IMR-90 (cell line): Measurements from ENCODE around the gene TIGD3. TPM values are rescaled to one million over a fixed set of nuclear protein-coding genes. Genes with fewer than 3 reads are reported as not detected.
A peak's percentile ranks its signal among the peaks of the same experiment; 100 is the strongest.

Experiments used
- ATAC-seq: fragments of 200-7000 bp; cut with Tn5 transposase; 2 replicates; pipeline ENCODE4 v1.9.1; 2020; ENCODE audit warnings: low read depth, mild to moderate bottlenecking, moderate library complexity
- BruUV-seq: library from RNA; stranded (reverse); fragments of 400-500 nt; replicated peaks from 2 replicates; lab custom pipeline; 2021; lab: Mats Ljungman, UMichigan
- CTCF ChIA-PET: fragments of 300-600 bp; formaldehyde crosslinking; extraction: SDS; loops from one replicate; lab custom pipeline; 2021; ENCODE audit warnings: antibody characterized with exemption; lab: Yijun Ruan, JAX
- POLR2A ChIA-PET: fragments of 300-600 bp; sonication (Branson Sonifier 250); formaldehyde crosslinking; loops from one replicate; lab custom pipeline; 2022; ENCODE audit warnings: antibody characterized with exemption; ENCODE audit not compliant: unreplicated experiment; lab: Charles Lee
- DNase-seq: peaks from one replicate; pipeline ENCODE4 v3.0.0; 2013
- H2AFZ ChIP-seq: replicated peaks from 2 replicates; pipeline ENCODE3; 2013; ENCODE audit warnings: low read length, mild to moderate bottlenecking; ENCODE audit not compliant: poor library complexity
- H2AK5ac ChIP-seq: 2 replicates; pipeline ENCODE4 v1.6.1; 2013; ENCODE audit warnings: low read depth, low read length, inconsistent platforms
- H2AK9ac ChIP-seq: replicated peaks from 2 replicates; pipeline ENCODE3; 2013; ENCODE audit warnings: mild to moderate bottlenecking, low read depth, low read length, moderate library complexity; ENCODE audit not compliant: poor library complexity
- H2BK120ac ChIP-seq: 2 replicates; pipeline ENCODE4 v1.6.1; 2013; ENCODE audit warnings: low read depth, low read length, inconsistent platforms
- H2BK15ac ChIP-seq: 3 replicates; pipeline ENCODE4 v1.6.1; 2013; ENCODE audit warnings: low read depth, low read length, inconsistent platforms
- H2BK20ac ChIP-seq: 2 replicates; pipeline ENCODE4 v1.6.1; 2013; ENCODE audit warnings: low read depth, mild to moderate bottlenecking, inconsistent platforms, low read length, moderate library complexity
- H2BK5ac ChIP-seq: 2 replicates; pipeline ENCODE4 v1.6.1; 2013; ENCODE audit warnings: mild to moderate bottlenecking, low read depth, low read length, inconsistent platforms; ENCODE audit not compliant: poor library complexity, severe bottlenecking
- H3K14ac ChIP-seq: replicated peaks from 2 replicates; pipeline ENCODE4 v1.6.1; 2013; ENCODE audit warnings: low read depth, low read length, inconsistent platforms
- H3K18ac ChIP-seq: 2 replicates; pipeline ENCODE4 v1.6.1; 2013; ENCODE audit warnings: low read depth, low read length, control low read depth
- H3K23ac ChIP-seq: 2 replicates; pipeline ENCODE4 v1.6.1; 2013; ENCODE audit warnings: low read depth, low read length, inconsistent platforms
- H3K27ac ChIP-seq: 2 replicates; pipeline ENCODE4 v1.5.1; 2013; ENCODE audit warnings: mild to moderate bottlenecking, control low read depth, low read length; ENCODE audit not compliant: insufficient read depth
- H3K27me3 ChIP-seq: 2 replicates; pipeline ENCODE4 v1.6.1; 2013; ENCODE audit warnings: low read length; ENCODE audit not compliant: control insufficient read depth, insufficient read depth
- H3K36me3 ChIP-seq: 2 replicates; pipeline ENCODE4 v1.6.1; 2013; ENCODE audit warnings: low read length, mixed read lengths; ENCODE audit not compliant: control insufficient read depth, insufficient read depth
- H3K4ac ChIP-seq: 2 replicates; pipeline ENCODE4 v1.6.1; 2013; ENCODE audit warnings: low read depth, low read length, inconsistent platforms
- H3K4me1 ChIP-seq: 2 replicates; pipeline ENCODE4 v1.6.1; 2013; ENCODE audit warnings: low read length, mixed read lengths; ENCODE audit not compliant: control insufficient read depth, insufficient read depth
- H3K4me2 ChIP-seq: 2 replicates; pipeline ENCODE4 v1.6.1; 2013; ENCODE audit warnings: low read depth, mild to moderate bottlenecking, control low read depth, low read length, moderate library complexity
- H3K4me3 ChIP-seq: 2 replicates; pipeline ENCODE4 v1.5.1; 2013; ENCODE audit warnings: low read depth, mild to moderate bottlenecking, control low read depth, low read length, moderate library complexity; ENCODE audit not compliant: insufficient read depth
- H3K56ac ChIP-seq: 2 replicates; pipeline ENCODE4 v1.6.1; 2013; ENCODE audit warnings: low read length, inconsistent platforms; ENCODE audit not compliant: insufficient read depth; ENCODE audit errors: extremely low read depth
- H3K79me1 ChIP-seq, 2 experiments: 2 replicates each; pipeline ENCODE4 v1.6.1; 2013; ENCODE audit warnings: low read length in 2 of 2, inconsistent platforms in 1 of 2, low read depth in 1 of 2
- H3K9ac ChIP-seq: 2 replicates; pipeline ENCODE4 v1.6.1; 2013; ENCODE audit warnings: low read depth, low read length, control low read depth
- H3K9me1 ChIP-seq: 2 replicates; pipeline ENCODE4 v1.6.1; 2013; ENCODE audit warnings: low read length, inconsistent platforms; ENCODE audit not compliant: insufficient read depth
- H3K9me3 ChIP-seq: 2 replicates; pipeline ENCODE4 v1.6.1; 2013; ENCODE audit warnings: low read length; ENCODE audit not compliant: control insufficient read depth, insufficient read depth
- H4K20me1 ChIP-seq: 2 replicates; pipeline ENCODE4 v1.6.1; 2013; ENCODE audit warnings: low read length, inconsistent platforms; ENCODE audit not compliant: insufficient read depth
- H4K5ac ChIP-seq: 2 replicates; pipeline ENCODE4 v1.6.1; 2013; ENCODE audit warnings: mild to moderate bottlenecking, low read depth, low read length, control low read depth
- H4K8ac ChIP-seq, 2 experiments: 2 replicates each; pipeline ENCODE4 v1.6.1; 2013; ENCODE audit warnings: low read depth in 2 of 2, low read length in 2 of 2, control low read depth in 1 of 2, inconsistent platforms in 1 of 2
- H4K91ac ChIP-seq: 2 replicates; pipeline ENCODE4 v1.6.1; 2013; ENCODE audit warnings: low read depth, low read length, inconsistent platforms; ENCODE audit not compliant: insufficient read depth
- CEBPB ChIP-seq: IDR thresholded peaks from 2 replicates; pipeline ENCODE4 v1.6.1; 2012; ENCODE audit warnings: low read depth, low read length, improper control_type of control experiment
- ELK1 ChIP-seq: fragments of 150-350 bp; IDR thresholded peaks from 2 replicates; pipeline ENCODE4 v1.6.1; 2016; ENCODE audit warnings: low read depth, mild to moderate bottlenecking, low read length, moderate library complexity, borderline replicate concordance
- FOS ChIP-seq: fragments of 150-350 bp; IDR thresholded peaks from 2 replicates; pipeline ENCODE4 v1.6.1; 2016; ENCODE audit warnings: low read depth, low read length
- MAZ ChIP-seq: IDR thresholded peaks from 2 replicates; pipeline ENCODE4 v1.6.1; 2012; ENCODE audit warnings: low read depth, mild to moderate bottlenecking, low read length, improper control_type of control experiment, moderate library complexity, borderline replicate concordance
- NFE2L2 ChIP-seq: fragments of 150-350 bp; IDR thresholded peaks from 2 replicates; pipeline ENCODE4 v1.6.1; 2016; ENCODE audit warnings: low read depth, mild to moderate bottlenecking, low read length
- RFX5 ChIP-seq: IDR thresholded peaks from 2 replicates; pipeline ENCODE4 v1.8.0; 2012; ENCODE audit warnings: low read depth, mild to moderate bottlenecking, low read length, moderate library complexity
- SMC3 ChIP-seq: fragments of 150-350 bp; IDR thresholded peaks from 2 replicates; pipeline ENCODE4 v1.6.1; 2016; ENCODE audit warnings: low read depth, mild to moderate bottlenecking, antibody characterized with exemption, low read length, moderate library complexity
- USF2 ChIP-seq: fragments of 150-350 bp; IDR thresholded peaks from 2 replicates; pipeline ENCODE4 v1.6.1; 2017; ENCODE audit warnings: mild to moderate bottlenecking, antibody characterized with exemption, low read length, low read depth
- WGBS, 2 experiments: methylation state at CpG; one replicate each; pipeline versions ENCODE4 v1.1.5 to v1.1.7; 2013; ENCODE audit warnings: missing lambda C conversion rate in 2 of 2; ENCODE audit not compliant: insufficient read length in 1 of 2; ENCODE audit errors: extremely low coverage in 2 of 2; 5-methylcytosine and 5-hydroxymethylcytosine counted together
- dilution Hi-C: fragments of 300-500 bp; cut with HindIII; formaldehyde crosslinking; loops from one replicate; pipeline ENCODE4 v1.14.3; 2018; ENCODE audit warnings: low sequenced_read_pairs; ENCODE audit not compliant: unreplicated experiment
- in situ Hi-C: fragments of 300-500 bp; cut with MboI; formaldehyde crosslinking; loops from 3 replicates; pipeline ENCODE4 v1.14.3; 2019; ENCODE audit warnings: low sequenced_read_pairs, inconsistent platforms, mixed read lengths
- intact Hi-C: fragments of 100-400 bp; cut with micrococcal nuclease; formaldehyde crosslinking; loops from 2 replicates; pipeline ENCODE4 v1.10.0; 2022
- polyA plus RNA-seq, 3 experiments: library from polyadenylated mRNA; depleted of rRNA; stranded (reverse); fragments of >200 nt; gene quantifications; 2 replicates each; pipeline ENCODE4 v1.2.3, GENCODE V29; 2012; ENCODE audit warnings: low replicate concordance in 1 of 3
- total RNA-seq: library from RNA; depleted of rRNA; stranded (reverse); fragments of >200 nt; gene quantifications from 2 replicates; pipeline ENCODE4 v1.2.3, GENCODE V29; 2012

The TIGD3 gene
- total and polyA plus RNA-seq, 2 of the 4 experiments (the other 2 are of a cell fraction): 0.12 TPM; not detected in 1

GRCh38 chr11:65355776-65356393 is 1.3 kb downstream of the TIGD3 start:
- Histone ChIP-seq H3K9me1 (peaks cover 9% of the 10 kb centered on the region; the same call in 1 of the 2 replicates), H3K4me2 (peak overlapping the region; percentile 70), H3K27ac (no peak overlapping the region), H4K5ac (no peak overlapping the region), H3K79me1 (0 out of 4 replicates have a peak, but pooled peaks cover 0 to 4% of the 10 kb centered on the region in 2 experiments), H3K14ac (no peak overlapping the region), H3K27me3 (peaks cover 22% of the 10 kb centered on the region), H4K8ac (no peak overlapping the region), H2BK20ac (no peak overlapping the region), H3K4ac (no peak overlapping the region), H2BK5ac (no peak overlapping the region), H3K9ac (no peak overlapping the region), H2BK120ac (no peak overlapping the region), H2AFZ (peak overlapping the region; percentile 81), H2AK9ac (no peak overlapping the region), H3K9me3 (no peaks in the 10 kb centered on the region), H3K23ac (no peak overlapping the region), H2BK15ac (no peak overlapping the region), H3K18ac (no peak overlapping the region), H3K4me3 (0 out of 2 replicates have a peak overlapping the region, but pooled peaks have one; percentile 17), H3K4me1 (peaks cover 8% of the 10 kb centered on the region), H3K36me3 (peaks cover 17% of the 10 kb centered on the region), H3K56ac (no peak overlapping the region), H4K20me1 (peaks cover 15% of the 10 kb centered on the region), H4K91ac (no peak overlapping the region), H2AK5ac (no peak overlapping the region)
- in situ Hi-C loops: no loop called here
- ChIA-PET CTCF (interaction anchor here (0.6 kb wide), 1 partner anchor 22 kb away, joined by 3 read pairs; the partner anchor contains the start of gene DPF2), POLR2A (interaction anchor here (2.8 kb wide), 1 partner anchor 144 kb away, joined by 10 read pairs; the partner anchor contains the start of gene MALAT1)
- ATAC-seq (no peak), DNase-seq (peak; percentile 33)
- dilution Hi-C loops: no loop called here
- intact Hi-C loops: no loop called here
- BruUV-seq: no TSS peak
- TF ChIP-seq RFX5 (no peak), FOS (no peak), SMC3 (no peak), NFE2L2 (no peak), MAZ (no peak), ELK1 (no peak), CEBPB (no peak), USF2 (no peak)
- WGBS, 2 experiments: 24% methylated on average over 20 of the region's 35 CpGs; no CpG with 5 or more reads in 1 of the 2 experiments
